NCI-H187 treated with DMSO at 0.1 percent for 48 hours (cell line): ENCODE data around the gene PADI4.

Experiments
- DNase-seq: peaks from one replicate; lab custom pipeline; 2025; lab: John Stamatoyannopoulos, UW

PADI4 gene

GRCh38 chr1:17286646-17287045 lies 21.4 kb upstream of the PADI4 start:
- no peak for DNase-seq

GRCh38 chr1:17287130-17287776 lies 20.7 kb upstream of the PADI4 start:
- DNase-seq = no peak

- no peak for DNase-seq
Measured at GRCh38 chr1:17289721-17290120, 18.3 kb upstream of the PADI4 start.

GRCh38 chr1:17290553-17290952 lies 17.4 kb upstream of the PADI4 start:
- DNase-seq = no peak

GRCh38 chr1:17292299-17293160 lies 15.5 kb upstream of the PADI4 start:
- no peak for DNase-seq

GRCh38 chr1:17293681-17294425 lies 14.1 kb upstream of the PADI4 start:
- no peak for DNase-seq

GRCh38 chr1:17295292-17295691 lies 12.7 kb upstream of the PADI4 start:
- DNase-seq = no peak

GRCh38 chr1:17296086-17296485 lies 11.9 kb upstream of the PADI4 start:
- DNase-seq = no peak

GRCh38 chr1:17297991-17298390 lies 10.0 kb upstream of the PADI4 start:
- DNase-seq = no peak

- no peak for DNase-seq
Measured at GRCh38 chr1:17301767-17302166, 6.2 kb upstream of the PADI4 start.

GRCh38 chr1:17304151-17304825 lies 3.7 kb upstream of the PADI4 start:
- DNase-seq = no peak

- DNase-seq = no peak
Measured at GRCh38 chr1:17304826-17305175, 3.2 kb upstream of the PADI4 start.

- no peak for DNase-seq
Measured at GRCh38 chr1:17305576-17306095, 2.4 kb upstream of the PADI4 start.

GRCh38 chr1:17306407-17306806 lies 1.6 kb upstream of the PADI4 start:
- no peak for DNase-seq

GRCh38 chr1:17306921-17307320 lies 1.1 kb upstream of the PADI4 start:
- DNase-seq = no peak

GRCh38 chr1:17307329-17307728 lies 668 bp upstream of the PADI4 start:
- no peak for DNase-seq

- DNase-seq = no peak
Measured at GRCh38 chr1:17308593-17308992, 596 bp downstream of the PADI4 start.

- no peak for DNase-seq
Measured at GRCh38 chr1:17309426-17310067, 1.6 kb downstream of the PADI4 start.

GRCh38 chr1:17310068-17310640 lies 2.2 kb downstream of the PADI4 start:
- no peak for DNase-seq

GRCh38 chr1:17313530-17314309 lies 5.7 kb downstream of the PADI4 start:
- DNase-seq = no peak
